ENCODE measurements around the gene FAM107A. TPM values are rescaled to one million over a fixed set of nuclear protein-coding genes. Genes with fewer than 3 reads are reported as not detected.

Gene FAM107A
- total and polyA plus RNA-seq, 11 donors, result 24.6 to 144 (median 47.9) TPM

DNA sequence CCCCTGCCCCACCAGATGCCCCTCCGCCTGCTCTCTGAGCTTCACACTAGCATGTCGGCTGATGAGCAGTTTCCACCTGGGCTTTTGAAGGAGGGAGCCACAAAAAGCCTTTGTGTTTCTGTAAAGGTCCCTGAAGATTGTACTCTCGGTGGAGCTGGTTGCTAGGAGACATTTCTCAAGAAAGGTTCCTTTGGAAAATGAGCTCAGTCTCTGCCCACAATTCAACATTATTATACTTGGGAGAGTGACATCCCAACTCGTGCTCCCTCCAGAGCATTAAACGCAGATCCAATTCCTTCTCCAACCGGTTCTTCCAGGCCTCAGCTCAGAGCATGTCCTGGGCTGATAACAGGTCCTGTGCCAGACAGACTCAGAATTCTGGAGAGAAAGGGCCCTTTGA is 26.8 kb upstream of the FAM107A start:
- ATAC-seq (no peak), DNase-seq (no peak)
- Histone ChIP-seq H3K27ac (no peak overlapping the region), H3K4me1 (peaks cover 0 to 11% (median 2%) of the 10 kb centered on the region in 12 donors), H3K27me3 (no peaks in the 10 kb centered on the region), H3K36me3 (no peaks in the 10 kb centered on the region), H3K4me3 (no peak overlapping the region), H3K9me3 (no peaks in the 10 kb centered on the region)
- 78 to 88% (median 83%) methylated on average over 6 of the region's 6 CpGs for WGBS, 4 donors
- TF ChIP-seq, protein P1, sequence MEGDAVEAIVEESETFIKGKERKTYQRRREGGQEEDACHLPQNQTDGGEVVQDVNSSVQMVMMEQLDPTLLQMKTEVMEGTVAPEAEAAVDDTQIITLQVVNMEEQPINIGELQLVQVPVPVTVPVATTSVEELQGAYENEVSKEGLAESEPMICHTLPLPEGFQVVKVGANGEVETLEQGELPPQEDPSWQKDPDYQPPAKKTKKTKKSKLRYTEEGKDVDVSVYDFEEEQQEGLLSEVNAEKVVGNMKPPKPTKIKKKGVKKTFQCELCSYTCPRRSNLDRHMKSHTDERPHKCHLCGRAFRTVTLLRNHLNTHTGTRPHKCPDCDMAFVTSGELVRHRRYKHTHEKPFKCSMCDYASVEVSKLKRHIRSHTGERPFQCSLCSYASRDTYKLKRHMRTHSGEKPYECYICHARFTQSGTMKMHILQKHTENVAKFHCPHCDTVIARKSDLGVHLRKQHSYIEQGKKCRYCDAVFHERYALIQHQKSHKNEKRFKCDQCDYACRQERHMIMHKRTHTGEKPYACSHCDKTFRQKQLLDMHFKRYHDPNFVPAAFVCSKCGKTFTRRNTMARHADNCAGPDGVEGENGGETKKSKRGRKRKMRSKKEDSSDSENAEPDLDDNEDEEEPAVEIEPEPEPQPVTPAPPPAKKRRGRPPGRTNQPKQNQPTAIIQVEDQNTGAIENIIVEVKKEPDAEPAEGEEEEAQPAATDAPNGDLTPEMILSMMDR (IDR thresholded peaks at IDR 0.05), result no peak
- no peak for TF ChIP-seq POLR2A (IDR thresholded peaks at IDR 0.05)
- intact Hi-C loops (cut with DNase I), result no loop called here

DNA sequence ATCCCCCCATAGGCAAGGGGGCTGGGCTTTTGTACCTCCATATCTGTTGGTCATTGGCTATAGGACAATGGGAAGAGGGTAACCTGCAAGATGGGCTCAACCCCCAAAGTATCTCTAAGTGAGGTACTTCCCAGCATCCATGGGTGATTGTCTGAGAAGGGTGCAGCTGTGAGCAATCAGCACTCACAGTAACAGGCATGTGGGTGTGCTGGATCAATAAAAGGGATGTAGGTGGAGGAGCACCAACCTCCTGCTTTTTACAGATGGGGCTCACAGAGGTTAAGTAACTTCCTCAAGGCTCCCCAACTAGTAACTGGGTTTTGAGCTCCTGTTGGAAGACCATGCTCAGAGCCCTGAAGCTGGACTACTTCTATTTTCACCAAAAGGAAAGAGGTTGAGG is 26.4 kb upstream of the FAM107A start:
- intact Hi-C loops (cut with DNase I), result no loop called here
- TF ChIP-seq POLR2A (IDR thresholded peaks at IDR 0.05), result no peak
- TF ChIP-seq, protein P1 (IDR thresholded peaks at IDR 0.05), result no peak
- Histone ChIP-seq H3K36me3 (no peaks in the 10 kb centered on the region), H3K27me3 (no peaks in the 10 kb centered on the region), H3K9me3 (no peaks in the 10 kb centered on the region), H3K4me3 (no peak overlapping the region), H3K4me1 (peaks cover 0 to 7% (median 0%) of the 10 kb centered on the region in 12 donors), H3K27ac (no peak overlapping the region)
- no peak for DNase-seq
- ATAC-seq, result no peak

DNA sequence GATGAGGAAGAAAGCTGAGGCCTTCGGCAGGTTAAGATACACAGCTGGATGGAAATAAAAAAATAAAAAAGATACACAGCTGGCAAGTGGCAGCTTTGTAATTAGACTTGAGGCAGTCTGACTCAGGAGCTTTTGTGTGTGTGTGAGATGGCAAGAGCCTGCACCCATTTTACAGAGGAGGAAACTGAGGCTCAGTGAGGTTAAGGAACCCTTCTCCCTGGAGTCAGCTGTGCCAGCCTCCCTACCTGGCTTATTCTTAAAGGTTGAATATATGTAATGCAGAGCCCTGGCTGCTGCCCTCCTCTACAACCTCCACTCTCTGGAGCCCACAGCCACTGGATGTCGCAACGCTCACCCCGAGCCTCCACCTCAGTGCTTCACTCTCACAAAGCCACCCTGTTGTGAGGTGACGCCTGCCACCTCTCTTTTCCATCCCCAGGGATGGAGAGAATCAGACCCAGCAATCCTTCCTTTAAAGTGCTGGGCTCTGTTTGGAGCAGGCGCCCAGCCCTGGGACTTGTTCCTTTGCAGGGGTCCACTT is 20.6 kb upstream of the FAM107A start:
- Histone ChIP-seq H3K4me1 (no peaks in the 10 kb centered on the region), H3K27ac (no peak overlapping the region), H3K27me3 (no peaks in the 10 kb centered on the region), H3K9me3 (no peaks in the 10 kb centered on the region), H3K36me3 (no peaks in the 10 kb centered on the region), H3K4me3 (no peak overlapping the region)
- 85 to 88% (median 87%) methylated on average over 6 of the region's 6 CpGs for WGBS, 4 donors
- ATAC-seq (no peak), DNase-seq (no peak)
- TF ChIP-seq, protein P1 (IDR thresholded peaks at IDR 0.05), result no peak
- TF ChIP-seq POLR2A (IDR thresholded peaks at IDR 0.05), result no peak
- intact Hi-C loops (cut with DNase I), result no loop called here

DNA sequence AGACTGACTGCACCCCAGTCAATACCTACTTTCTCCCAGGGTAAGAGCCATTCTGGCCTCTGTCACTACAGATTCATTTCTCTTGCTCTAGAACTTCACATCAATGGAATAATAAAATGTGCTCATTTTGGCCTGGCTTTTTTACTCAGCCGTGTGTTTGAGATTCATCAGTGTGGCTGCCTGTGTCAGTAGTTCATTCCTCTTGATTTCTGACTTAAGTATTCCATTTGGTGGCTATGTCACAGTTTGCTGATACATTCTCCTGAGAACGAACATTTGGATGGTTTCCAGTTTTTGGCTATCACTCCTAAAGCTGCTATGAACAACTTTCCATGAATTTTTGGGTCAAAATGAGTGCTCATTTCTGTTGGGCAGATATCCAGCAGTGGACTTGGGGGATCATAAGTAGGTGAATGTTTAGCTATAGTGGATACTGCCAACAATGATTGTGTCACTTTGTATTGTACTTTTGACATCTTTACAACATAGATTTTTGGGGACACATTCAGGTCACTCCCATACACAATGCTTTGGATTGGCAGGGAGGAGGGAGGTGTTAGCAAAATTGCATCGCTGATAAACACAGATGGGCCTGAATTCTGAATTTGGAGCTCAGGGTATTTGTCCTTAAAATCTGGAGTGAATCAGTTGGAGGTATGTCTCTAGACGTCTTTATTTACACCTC is 19.8 kb upstream of the FAM107A start:
- Histone ChIP-seq H3K36me3 (no peaks in the 10 kb centered on the region), H3K4me3 (no peak overlapping the region), H3K4me1 (no peaks in the 10 kb centered on the region), H3K27me3 (no peaks in the 10 kb centered on the region), H3K27ac (no peak overlapping the region), H3K9me3 (no peaks in the 10 kb centered on the region)
- DNase-seq (no peak), ATAC-seq (no peak)
- intact Hi-C loops (cut with DNase I), result no loop called here
- TF ChIP-seq POLR2A (IDR thresholded peaks at IDR 0.05), result no peak
- TF ChIP-seq, protein P1 (IDR thresholded peaks at IDR 0.05), result no peak
- WGBS, 4 donors, result 59 to 63% (median 60%) methylated on average over 4 of the region's 4 CpGs
